Right lobe of liver (tissue), 4 donors: ENCODE measurements around the gene CXCR6.

Experiments
- POLR2A ChIP-seq: fragments of 450-650 bp; IDR thresholded peaks from one replicate; pipeline ENCODE4 v1.6.1; 2017; ENCODE audit warnings: antibody characterized with exemption, mild to moderate bottlenecking
- TF ChIP-seq, protein P1 (sequence below), 4 donors: fragments of 200-600 bp in 3 of 4; fragments of 450-650 bp in 1 of 4; IDR thresholded peaks; one replicate each; pipeline versions ENCODE4 v1.5.1 to v1.8.0; 2016 to 2022; ENCODE audit warnings: antibody characterized with exemption in 4 of 4, mild to moderate bottlenecking in 2 of 4
- donor health status: DM: no; HTN: no; CAD: no.
- donor health status: DM: no; HTN: no; CAD: no.
- donor health status: DM: no; HTN: yes; CAD: no.

DNA sequence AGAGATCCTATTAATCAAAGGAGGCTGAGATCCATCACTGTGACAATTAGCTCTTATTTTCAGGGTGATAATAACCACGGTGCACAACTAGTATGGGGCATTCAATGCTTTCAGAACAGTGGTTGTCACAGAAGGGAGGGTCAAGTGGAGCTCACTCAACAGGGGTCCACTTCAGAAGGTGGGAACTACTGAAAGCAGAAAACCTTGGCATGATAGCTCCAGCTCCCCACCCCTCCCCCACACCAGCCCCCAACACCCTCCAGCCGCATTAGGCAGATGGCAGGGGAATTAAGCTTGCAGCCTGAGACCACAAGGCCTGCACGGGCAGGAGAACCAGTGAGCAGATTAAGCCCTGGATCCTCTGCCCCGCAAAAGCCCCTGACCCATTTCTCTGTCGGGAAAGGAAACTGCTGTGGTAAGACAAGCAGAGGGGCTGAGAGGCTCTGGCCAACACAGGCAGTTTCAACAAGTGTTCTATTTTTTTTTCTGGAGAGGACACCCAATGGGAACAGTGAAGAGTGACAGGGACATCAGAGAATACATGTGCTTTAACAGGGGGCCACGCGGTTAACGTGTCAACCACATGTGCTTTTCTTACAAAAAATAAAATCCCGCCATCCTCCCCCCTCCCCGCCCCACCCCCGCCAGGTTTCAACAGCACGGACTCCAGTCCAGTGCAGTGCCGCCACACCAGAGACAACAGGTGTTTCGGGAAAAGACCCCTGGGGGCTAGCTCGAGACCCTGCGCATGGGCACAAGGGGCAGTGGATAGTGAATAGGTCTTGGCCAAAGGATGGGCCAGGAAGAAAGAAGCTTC lies 51.4 kb downstream of the CXCR6 start:
- TF ChIP-seq, protein P1, sequence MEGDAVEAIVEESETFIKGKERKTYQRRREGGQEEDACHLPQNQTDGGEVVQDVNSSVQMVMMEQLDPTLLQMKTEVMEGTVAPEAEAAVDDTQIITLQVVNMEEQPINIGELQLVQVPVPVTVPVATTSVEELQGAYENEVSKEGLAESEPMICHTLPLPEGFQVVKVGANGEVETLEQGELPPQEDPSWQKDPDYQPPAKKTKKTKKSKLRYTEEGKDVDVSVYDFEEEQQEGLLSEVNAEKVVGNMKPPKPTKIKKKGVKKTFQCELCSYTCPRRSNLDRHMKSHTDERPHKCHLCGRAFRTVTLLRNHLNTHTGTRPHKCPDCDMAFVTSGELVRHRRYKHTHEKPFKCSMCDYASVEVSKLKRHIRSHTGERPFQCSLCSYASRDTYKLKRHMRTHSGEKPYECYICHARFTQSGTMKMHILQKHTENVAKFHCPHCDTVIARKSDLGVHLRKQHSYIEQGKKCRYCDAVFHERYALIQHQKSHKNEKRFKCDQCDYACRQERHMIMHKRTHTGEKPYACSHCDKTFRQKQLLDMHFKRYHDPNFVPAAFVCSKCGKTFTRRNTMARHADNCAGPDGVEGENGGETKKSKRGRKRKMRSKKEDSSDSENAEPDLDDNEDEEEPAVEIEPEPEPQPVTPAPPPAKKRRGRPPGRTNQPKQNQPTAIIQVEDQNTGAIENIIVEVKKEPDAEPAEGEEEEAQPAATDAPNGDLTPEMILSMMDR (IDR thresholded peaks at IDR 0.05) = no peak
- TF ChIP-seq POLR2A = no peak
